HG02642 (cell line): Measurements from ENCODE around the gene PPP3CA.

ENCODE experiments used
- ATAC-seq: cut with Tn5 transposase; IDR thresholded peaks from one replicate; pipeline ENCODE4 v1.9.1; 2021; ENCODE audit warnings: mild to moderate bottlenecking; ENCODE audit not compliant: unreplicated experiment, poor library complexity

PPP3CA gene

GRCh38 chr4:101224358-101225218 lies 122.7 kb downstream of the PPP3CA start:
- ATAC-seq, result no peak

- ATAC-seq, result no peak
These were observed 125.0 kb downstream of the PPP3CA start for GRCh38 chr4:101222156-101222845.

- ATAC-seq, result no peak
These were observed 126.0 kb downstream of the PPP3CA start for GRCh38 chr4:101221294-101221693.

GRCh38 chr4:101218894-101219293 lies 128.4 kb downstream of the PPP3CA start:
- ATAC-seq, result no peak

- ATAC-seq, result no peak
These were observed 129.0 kb downstream of the PPP3CA start for GRCh38 chr4:101218346-101218745.

DNA sequence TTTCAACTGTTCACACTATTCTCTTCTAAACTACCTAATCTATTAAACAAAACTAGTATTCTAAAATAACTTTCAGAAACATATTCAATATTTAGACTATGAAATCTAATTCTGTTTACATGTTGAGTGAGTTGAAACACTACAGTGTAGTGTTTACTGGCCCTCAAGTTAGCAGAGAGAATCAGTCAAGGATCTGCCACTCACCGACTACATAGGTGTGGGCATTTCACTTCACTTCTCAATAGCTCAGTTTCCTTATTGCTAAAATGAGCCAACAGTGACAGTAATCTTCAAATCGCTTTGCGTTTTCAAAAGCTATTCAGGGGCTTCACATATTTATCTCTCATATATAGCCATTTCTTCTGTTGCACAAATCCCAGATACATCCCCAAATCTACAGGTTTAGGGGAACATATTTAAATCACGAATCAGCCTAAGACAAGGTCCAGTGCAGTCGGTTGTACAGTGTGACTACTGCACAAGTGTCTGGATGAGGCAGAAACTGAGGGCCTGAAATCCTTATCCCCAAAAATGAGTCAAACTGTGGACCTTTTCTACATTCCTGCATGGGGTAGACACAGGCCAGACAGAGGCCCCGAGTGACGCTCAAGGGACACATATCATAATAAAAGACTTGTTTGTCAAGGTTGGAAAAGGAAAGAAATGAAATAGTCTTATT lies 129.8 kb downstream of the PPP3CA start:
- no peak for ATAC-seq

- no peak for ATAC-seq
These were observed 136.2 kb downstream of the PPP3CA start for GRCh38 chr4:101211146-101211553.

GRCh38 chr4:101210331-101210730 lies 137.0 kb downstream of the PPP3CA start:
- no peak for ATAC-seq

GRCh38 chr4:101208171-101208570 lies 139.2 kb downstream of the PPP3CA start:
- no peak for ATAC-seq

- peak; percentile 93 for ATAC-seq
These were observed 141.4 kb downstream of the PPP3CA start for GRCh38 chr4:101205916-101206315.

- no peak for ATAC-seq
These were observed 145.9 kb downstream of the PPP3CA start for GRCh38 chr4:101201421-101201820.

GRCh38 chr4:101200561-101200960 lies 146.8 kb downstream of the PPP3CA start:
- ATAC-seq, result no peak

- ATAC-seq, result no peak
These were observed 147.6 kb downstream of the PPP3CA start for GRCh38 chr4:101199507-101200285.

GRCh38 chr4:101198682-101199339 lies 148.5 kb downstream of the PPP3CA start:
- ATAC-seq, result no peak

- ATAC-seq, result no peak
These were observed 150.0 kb downstream of the PPP3CA start for GRCh38 chr4:101197350-101197749.

DNA sequence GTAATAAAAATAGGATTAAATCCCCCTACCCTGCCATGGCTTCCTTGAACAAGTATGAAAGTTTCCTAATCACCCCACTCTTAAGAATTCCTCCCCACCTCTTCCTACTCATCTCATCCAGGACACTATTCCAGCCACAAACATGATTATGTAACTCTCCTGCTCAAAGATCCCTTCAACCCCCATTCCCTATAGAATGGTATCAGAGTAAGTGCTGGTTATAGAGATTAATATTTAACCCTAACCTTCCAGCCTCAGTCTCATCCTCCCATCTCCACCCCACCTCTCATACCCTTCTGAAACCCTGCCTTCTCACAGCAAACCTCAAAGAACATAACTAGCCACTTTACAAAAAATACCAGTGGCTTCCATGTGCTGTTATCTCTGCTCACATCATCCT lies 155.1 kb downstream of the PPP3CA start:
- ATAC-seq, result peak; percentile 55

GRCh38 chr4:101191302-101192098 lies 155.8 kb downstream of the PPP3CA start:
- ATAC-seq, result no peak

DNA sequence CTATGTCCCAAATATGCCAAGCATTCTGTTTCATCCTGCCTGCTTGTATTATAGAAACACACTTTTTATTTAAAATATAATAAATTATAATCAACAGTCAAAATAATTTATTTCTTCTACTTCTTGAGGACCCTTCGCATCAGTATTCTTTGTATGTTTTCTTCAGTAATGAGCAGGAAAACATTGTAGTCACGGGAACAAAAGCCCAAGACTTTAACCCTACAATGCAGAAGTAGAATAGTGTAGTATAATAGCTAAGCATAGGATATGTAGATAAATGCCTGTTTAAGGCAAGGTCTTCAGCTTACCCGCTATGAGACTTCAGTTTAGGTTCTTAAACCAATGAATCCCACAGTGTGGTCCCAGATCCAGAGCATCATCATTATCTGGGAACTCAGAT lies 156.6 kb downstream of the PPP3CA start:
- ATAC-seq, result no peak

DNA sequence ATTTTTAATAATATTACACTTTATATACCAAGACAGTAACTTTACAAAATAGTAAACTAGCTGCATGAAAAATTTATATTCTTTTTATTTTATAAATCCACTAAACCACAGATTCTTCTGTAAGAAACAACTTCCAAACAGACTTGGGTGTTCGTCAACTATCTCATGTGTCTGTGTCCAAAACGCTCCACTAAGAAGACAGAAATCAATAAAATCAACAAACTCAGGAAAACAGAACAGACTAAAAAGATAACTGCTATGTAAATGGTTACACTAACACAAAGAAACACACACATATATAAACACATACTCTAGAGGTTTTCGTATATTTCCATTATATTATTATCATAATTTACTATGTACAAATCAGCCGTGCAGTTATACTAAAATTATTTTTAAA lies 158.4 kb downstream of the PPP3CA start:
- ATAC-seq, result no peak
